ENCODE results near the gene EPB41L1. TPM values are rescaled to one million over a fixed set of nuclear protein-coding genes. Genes with fewer than 3 reads are reported as not detected.
"Not testable (repeated sequence)": the region's sequence is repeated elsewhere in the genome, so short reads cannot be mapped to it uniquely, and the experiment has no call there.

EPB41L1 gene
- total and polyA plus RNA-seq, 12 donors, result 7.5 to 21.7 (median 15.8) TPM

GRCh38 chr20:36135821-36136220 is 18.7 kb upstream of the EPB41L1 start:
- Histone ChIP-seq H3K4me3 (no peak overlapping the region), H3K36me3 (no peaks in the 10 kb centered on the region), H3K27ac (no peak overlapping the region), H3K9me3 (no peaks in the 10 kb centered on the region), H3K4me1 (peaks cover 0 to 5% (median 0%) of the 10 kb centered on the region in 9 donors), H3K27me3 (no peaks in the 10 kb centered on the region)
- intact Hi-C loops (cut with DNase I), result loop anchor here in 4 of 10 donors (2.0 to 5.0 kb wide), 4 partner anchors 39 to 143 kb away; no protein-coding TSS in a partner anchor
- WGBS, 2 donors, result 83 to 87% methylated on average over 3 of the region's 3 CpGs
- TF ChIP-seq, protein P1, sequence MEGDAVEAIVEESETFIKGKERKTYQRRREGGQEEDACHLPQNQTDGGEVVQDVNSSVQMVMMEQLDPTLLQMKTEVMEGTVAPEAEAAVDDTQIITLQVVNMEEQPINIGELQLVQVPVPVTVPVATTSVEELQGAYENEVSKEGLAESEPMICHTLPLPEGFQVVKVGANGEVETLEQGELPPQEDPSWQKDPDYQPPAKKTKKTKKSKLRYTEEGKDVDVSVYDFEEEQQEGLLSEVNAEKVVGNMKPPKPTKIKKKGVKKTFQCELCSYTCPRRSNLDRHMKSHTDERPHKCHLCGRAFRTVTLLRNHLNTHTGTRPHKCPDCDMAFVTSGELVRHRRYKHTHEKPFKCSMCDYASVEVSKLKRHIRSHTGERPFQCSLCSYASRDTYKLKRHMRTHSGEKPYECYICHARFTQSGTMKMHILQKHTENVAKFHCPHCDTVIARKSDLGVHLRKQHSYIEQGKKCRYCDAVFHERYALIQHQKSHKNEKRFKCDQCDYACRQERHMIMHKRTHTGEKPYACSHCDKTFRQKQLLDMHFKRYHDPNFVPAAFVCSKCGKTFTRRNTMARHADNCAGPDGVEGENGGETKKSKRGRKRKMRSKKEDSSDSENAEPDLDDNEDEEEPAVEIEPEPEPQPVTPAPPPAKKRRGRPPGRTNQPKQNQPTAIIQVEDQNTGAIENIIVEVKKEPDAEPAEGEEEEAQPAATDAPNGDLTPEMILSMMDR (IDR thresholded peaks at IDR 0.05), result no peak
- DNase-seq (no peak), ATAC-seq (no peak)

- not testable (repeated sequence) for H3K27me3 ChIP-seq, H3K27ac ChIP-seq, DNase-seq, H3K36me3 ChIP-seq, H3K4me1 ChIP-seq, ATAC-seq, H3K9me3 ChIP-seq, H3K4me3 ChIP-seq
- intact Hi-C loops (cut with DNase I), result loop anchor here in 4 of 10 donors (2.0 to 5.0 kb wide), 4 partner anchors 40 to 145 kb away; no protein-coding TSS in a partner anchor
- 90 to 93% methylated on average over 11 of the region's 11 CpGs for WGBS, 2 donors
Measured at GRCh38 chr20:36137313-36137712, 17.2 kb upstream of the EPB41L1 start.

GRCh38 chr20:36141310-36141709 is 13.2 kb upstream of the EPB41L1 start:
- WGBS, 2 donors, result 75 to 79% methylated on average over 2 of the region's 2 CpGs
- H3K4me3 ChIP-seq, result no peak overlapping the region
- TF ChIP-seq, protein P1 (IDR thresholded peaks at IDR 0.05), result no peak
- no peak for ATAC-seq
- no peaks in the 10 kb centered on the region for H3K9me3 ChIP-seq
- peaks cover 0 to 26% (median 13%) of the 10 kb centered on the region in 9 donors for H3K4me1 ChIP-seq
- intact Hi-C loops (cut with DNase I), result no loop called here
- no peak for DNase-seq
- H3K27me3 ChIP-seq, result no peaks in the 10 kb centered on the region
- no peaks in the 10 kb centered on the region for H3K36me3 ChIP-seq
- no peak overlapping the region for H3K27ac ChIP-seq

GRCh38 chr20:36144336-36144735 is 10.2 kb upstream of the EPB41L1 start:
- 32 to 41% methylated on average over 1 of the region's 1 CpG for WGBS, 2 donors
- intact Hi-C loops (cut with DNase I), result no loop called here
- TF ChIP-seq, protein P1 (IDR thresholded peaks at IDR 0.05), result no peak
- H3K4me3 ChIP-seq, result no peak overlapping the region
- DNase-seq (no peak), ATAC-seq (no peak)
- no peaks in the 10 kb centered on the region for H3K9me3 ChIP-seq
- H3K27ac ChIP-seq, result no peak overlapping the region
- no peaks in the 10 kb centered on the region for H3K27me3 ChIP-seq
- H3K4me1 ChIP-seq, result peaks cover 8 to 50% (median 26%) of the 10 kb centered on the region in 9 donors
- H3K36me3 ChIP-seq, result no peaks in the 10 kb centered on the region

DNA sequence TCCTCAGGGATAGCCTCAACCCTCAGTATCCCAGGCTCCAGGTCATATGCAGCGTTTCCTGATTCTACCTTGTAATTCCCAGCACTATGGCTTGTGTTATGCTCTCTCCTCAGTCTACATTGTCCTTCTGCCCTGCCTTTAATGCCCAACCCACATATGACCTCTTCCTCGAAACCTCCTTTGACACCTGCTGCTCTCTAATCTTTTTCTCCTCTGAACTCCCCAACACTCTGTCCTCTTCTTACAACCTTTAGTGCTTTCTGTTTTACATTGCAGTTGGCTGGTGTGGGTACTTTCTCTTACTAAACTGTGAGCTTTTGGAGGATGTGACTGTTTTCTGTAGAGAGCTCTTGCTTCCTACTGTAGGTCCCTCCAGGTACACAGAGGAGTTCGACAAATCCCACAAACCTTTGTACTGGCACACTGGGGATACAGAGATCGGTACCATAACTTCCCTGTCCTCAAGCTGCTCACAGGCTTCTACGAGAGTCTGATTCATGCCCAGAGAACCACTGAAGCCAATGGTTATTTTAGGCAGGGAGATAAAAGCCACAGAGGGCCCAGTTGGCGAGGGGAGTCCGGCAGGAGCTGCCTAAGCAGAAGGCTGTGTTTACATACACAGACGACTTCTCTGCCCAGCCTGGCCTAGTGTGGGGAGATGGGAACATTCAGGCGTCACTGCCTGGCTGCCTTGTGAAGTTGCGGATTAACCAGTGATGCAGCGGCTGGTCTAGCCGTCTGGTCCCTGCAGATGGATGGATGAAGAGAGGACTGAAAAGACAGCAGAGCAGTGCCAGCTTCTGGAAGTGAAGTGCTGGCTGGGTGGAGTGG is 8.4 kb upstream of the EPB41L1 start:
- DNase-seq (peak; percentile 57 to 68), ATAC-seq (peak; percentile 58 to 92 (median 81))
- 42 to 55% methylated on average over 12 of the region's 12 CpGs for WGBS, 2 donors
- no peaks in the 10 kb centered on the region for H3K27me3 ChIP-seq
- peak overlapping the region in 9 of 10 donors; percentile 46 to 79 (median 68) for H3K27ac ChIP-seq
- H3K36me3 ChIP-seq, result no peaks in the 10 kb centered on the region
- intact Hi-C loops (cut with DNase I), result no loop called here
- H3K4me1 ChIP-seq, result peaks cover 8 to 65% (median 29%) of the 10 kb centered on the region in 9 donors
- peak overlapping the region in 1 of 10 donors; percentile 15 for H3K4me3 ChIP-seq
- TF ChIP-seq, protein P1 (IDR thresholded peaks at IDR 0.05), result no peak
- no peaks in the 10 kb centered on the region for H3K9me3 ChIP-seq
